Activated CD8-positive, alpha-beta memory T cell treated with anti-CD3 and anti-CD28 coated beads, Interleukin-2, amount 50 U/mL, for 4 hours (primary cell): Measurements from ENCODE around the gene FSTL3.
A peak's percentile ranks its signal among the peaks of the same experiment; 100 is the strongest.
"Not testable (repeated sequence)": the region's sequence is repeated elsewhere in the genome, so short reads cannot be mapped to it uniquely, and the experiment has no call there.

ENCODE experiments used
- DNase-seq: peaks from one replicate; pipeline ENCODE4 v3.0.0-alpha.2; 2020

Gene FSTL3

GRCh38 chr19:686589-687297, 10.6 kb downstream of the FSTL3 start:
- no peak for DNase-seq

- DNase-seq = no peak
Measured at GRCh38 chr19:687569-688166, 11.5 kb downstream of the FSTL3 start.

- DNase-seq = no peak
Measured at GRCh38 chr19:688214-688613, 12.0 kb downstream of the FSTL3 start.

- no peak for DNase-seq
Measured at GRCh38 chr19:688992-689391, 12.8 kb downstream of the FSTL3 start.

GRCh38 chr19:690203-690602, 14.0 kb downstream of the FSTL3 start:
- DNase-seq = no peak

- DNase-seq = no peak
Measured at GRCh38 chr19:694481-695351, 18.5 kb downstream of the FSTL3 start.

- DNase-seq = no peak
Measured at GRCh38 chr19:695352-695949, 19.3 kb downstream of the FSTL3 start, which contains the start of gene PRSS57. Gene PRSS57 (minus strand): TSS chr19:695452. CDS start chr19:695430, 22 bp downstream.

GRCh38 chr19:698529-698928, 22.3 kb downstream of the FSTL3 start:
- DNase-seq = not testable (repeated sequence)

GRCh38 chr19:699885-700284, 23.7 kb downstream of the FSTL3 start:
- not testable (repeated sequence) for DNase-seq

- not testable (repeated sequence) for DNase-seq
Measured at GRCh38 chr19:702847-703246, 26.7 kb downstream of the FSTL3 start.

GRCh38 chr19:703329-703650, 27.1 kb downstream of the FSTL3 start:
- DNase-seq = no peak

- DNase-seq = peak; percentile 45
Measured at GRCh38 chr19:703651-704446, 27.7 kb downstream of the FSTL3 start.

- DNase-seq = no peak
Measured at GRCh38 chr19:704447-704741, 28.2 kb downstream of the FSTL3 start.

GRCh38 chr19:708154-709143, 32.3 kb downstream of the FSTL3 start, which contains the start of gene PALM:
Gene PALM (plus strand): TSS chr19:708935. CDS start chr19:709147, 212 bp downstream.
- DNase-seq = no peak

GRCh38 chr19:709196-709964, 33.2 kb downstream of the FSTL3 start:
- DNase-seq = no peak

GRCh38 chr19:709965-710571, 33.9 kb downstream of the FSTL3 start:
- DNase-seq = no peak

- no peak for DNase-seq
Measured at GRCh38 chr19:710767-711166, 34.6 kb downstream of the FSTL3 start.

GRCh38 chr19:711254-711653, 35.1 kb downstream of the FSTL3 start:
- no peak for DNase-seq

GRCh38 chr19:715347-715746, 39.2 kb downstream of the FSTL3 start:
- DNase-seq = no peak
